ENCODE results near the gene AQP2.

The AQP2 gene

GRCh38 chr12:49950273-49951251 is at the start of gene AQP2:
AQP2 (plus strand) TSS chr12:49950737; CDS start chr12:49950831, 94 bp downstream.
- no peak for DNase-seq

GRCh38 chr12:49901026-49901425 is 49.5 kb upstream of the AQP2 start:
- DNase-seq, result no peak

- no peak for DNase-seq
Observed at GRCh38 chr12:49901986-49902385, 48.6 kb upstream of the AQP2 start.

GRCh38 chr12:49902399-49903350 is 47.9 kb upstream of the AQP2 start:
- DNase-seq, result no peak

GRCh38 chr12:49903351-49903699 is 47.2 kb upstream of the AQP2 start:
- no peak for DNase-seq

- DNase-seq, result no peak
Observed at GRCh38 chr12:49903700-49904423, 46.7 kb upstream of the AQP2 start, which contains the start of gene FAIM2. FAIM2 (minus strand) TSS chr12:49903900; CDS start chr12:49903792, 108 bp downstream.

- DNase-seq, result no peak
Observed at GRCh38 chr12:49904601-49905000, 45.9 kb upstream of the AQP2 start.

- DNase-seq, result no peak
Observed at GRCh38 chr12:49905718-49906314, 44.7 kb upstream of the AQP2 start.

GRCh38 chr12:49907352-49907751 is 43.2 kb upstream of the AQP2 start:
- DNase-seq, result no peak

GRCh38 chr12:49909356-49909755 is 41.2 kb upstream of the AQP2 start:
- no peak for DNase-seq

- DNase-seq, result no peak
Observed at GRCh38 chr12:49909826-49910225, 40.7 kb upstream of the AQP2 start.

GRCh38 chr12:49910331-49911212 is 40.0 kb upstream of the AQP2 start:
- DNase-seq, result no peak

- no peak for DNase-seq
Observed at GRCh38 chr12:49911213-49911605, 39.3 kb upstream of the AQP2 start.

GRCh38 chr12:49912345-49913255 is 37.9 kb upstream of the AQP2 start:
- DNase-seq, result no peak

- no peak for DNase-seq
Observed at GRCh38 chr12:49916129-49916919, 34.2 kb upstream of the AQP2 start.

GRCh38 chr12:49917166-49917787 is 33.3 kb upstream of the AQP2 start:
- DNase-seq, result no peak

- no peak for DNase-seq
Observed at GRCh38 chr12:49917788-49918173, 32.8 kb upstream of the AQP2 start.

- no peak for DNase-seq
Observed at GRCh38 chr12:49920241-49920914, 30.2 kb upstream of the AQP2 start.

All from KG1 (cell line).